A673 (cell line): ENCODE measurements around the gene TNFRSF4. TPM values are rescaled to one million over a fixed set of nuclear protein-coding genes. Genes with fewer than 3 reads are reported as not detected.

Source experiments
- BruUV-seq: library from RNA; stranded (reverse); fragments of 400-500 nt; replicated peaks from 2 replicates; lab custom pipeline; 2021; lab: Mats Ljungman, UMichigan
- CTCF ChIA-PET: fragments of 300-600 bp; sonication (Branson Sonifier 250); formaldehyde crosslinking; loops from one replicate; lab custom pipeline; 2022; ENCODE audit warnings: antibody characterized with exemption; lab: Charles Lee
- POLR2A ChIA-PET: fragments of 300-600 bp; sonication (Branson Sonifier 250); formaldehyde crosslinking; loops from one replicate; lab custom pipeline; 2022; ENCODE audit warnings: antibody characterized with exemption; ENCODE audit not compliant: low non-redundant PET; lab: Charles Lee
- DNase-seq: peaks from one replicate; pipeline ENCODE4 v3.0.0-alpha.2; 2015; ENCODE audit warnings: low spot score
- H3K27ac ChIP-seq: fragments of 200-600 bp; sonication (generic); 2 replicates; pipeline ENCODE4 v1.5.1; 2016; ENCODE audit warnings: mixed run types, low read depth, mild to moderate bottlenecking, mixed read lengths, antibody characterized with exemption, low read length; ENCODE audit not compliant: poor library complexity, severe bottlenecking
- H3K27me3 ChIP-seq: fragments of 200-600 bp; sonication (generic); replicated peaks from 2 replicates; pipeline ENCODE4 v1.6.1; 2017; ENCODE audit warnings: mixed run types, low read depth, mild to moderate bottlenecking, mixed read lengths, antibody characterized with exemption, low read length; ENCODE audit not compliant: insufficient read depth, poor library complexity
- H3K36me3 ChIP-seq: fragments of 200-600 bp; sonication (generic); 2 replicates; pipeline ENCODE4 v1.6.1; 2016; ENCODE audit warnings: mixed run types, mild to moderate bottlenecking, mixed read lengths, antibody characterized with exemption, low read length; ENCODE audit not compliant: insufficient read depth, poor library complexity, severe bottlenecking
- H3K4me1 ChIP-seq: fragments of 200-600 bp; sonication (generic); 2 replicates; pipeline ENCODE4 v1.6.1; 2017; ENCODE audit warnings: mixed run types, mild to moderate bottlenecking, mixed read lengths, antibody characterized with exemption, low read length; ENCODE audit not compliant: insufficient read depth, poor library complexity, severe bottlenecking
- H3K4me3 ChIP-seq: fragments of 200-600 bp; sonication (generic); 2 replicates; pipeline ENCODE4 v1.5.1; 2016; ENCODE audit warnings: low read depth, mixed run types, mild to moderate bottlenecking, mixed read lengths, low read length; ENCODE audit not compliant: poor library complexity, severe bottlenecking
- H3K9me3 ChIP-seq: fragments of 200-600 bp; sonication (generic); 2 replicates; pipeline ENCODE4 v1.6.1; 2016; ENCODE audit warnings: mixed run types, low read depth, mild to moderate bottlenecking, mixed read lengths, antibody characterized with exemption, low read length; ENCODE audit not compliant: poor library complexity, severe bottlenecking
- CTCF ChIP-seq: fragments of 300-800, 200-600 bp; sonication (generic); conservative IDR thresholded peaks from 2 replicates; pipeline ENCODE4 v1.5.1; 2017; ENCODE audit warnings: low read depth, mild to moderate bottlenecking, antibody characterized with exemption, low read length, moderate library complexity, mixed read lengths
- EZH2 ChIP-seq: fragments of 200-600 bp; sonication (generic); IDR thresholded peaks from 2 replicates; pipeline ENCODE4 v1.6.1; 2017; ENCODE audit warnings: borderline replicate concordance, low read depth, mild to moderate bottlenecking, mixed read lengths, antibody characterized with exemption, low read length; ENCODE audit not compliant: poor library complexity, severe bottlenecking
- intact Hi-C: fragments of 100-400 bp; cut with micrococcal nuclease; formaldehyde crosslinking; loops from one replicate; pipeline ENCODE4 v1.10.0; 2022; ENCODE audit not compliant: unreplicated experiment
- total RNA-seq: library from RNA; stranded (reverse); gene quantifications from 2 replicates; pipeline ENCODE4 v1.2.3, GENCODE V29; 2021

The TNFRSF4 gene
- total RNA-seq, 1 experiment from 2014 or later = 0.80 TPM

- TF ChIP-seq CTCF = no peak
- no peak for TF ChIP-seq EZH2
- peaks cover 6% of the 10 kb centered on the region for H3K4me1 ChIP-seq
- POLR2A ChIA-PET = no interaction called here
- H3K4me3 ChIP-seq = no peak within 1 kb of the TSS
- intact Hi-C loops = no loop called here
- no peak for DNase-seq
- H3K27me3 ChIP-seq = no peaks in the 10 kb centered on the region
- no peak within 1 kb of the TSS for H3K27ac ChIP-seq
- no peaks in the 10 kb centered on the region for H3K9me3 ChIP-seq
- BruUV-seq = no TSS peak
- CTCF ChIA-PET = no interaction called here
- H3K36me3 ChIP-seq = no peaks in the 10 kb centered on the region
These were observed 7.5 kb downstream of the TNFRSF4 start, which contains the start of gene TNFRSF18 for GRCh38 chr1:1206376-1206965. TNFRSF18 (minus strand) TSS chr1:1206592; CDS start chr1:1206571, 21 bp downstream.

GRCh38 chr1:1205769-1206375 is 8.1 kb downstream of the TNFRSF4 start:
- POLR2A ChIA-PET = no interaction called here
- BruUV-seq = no TSS peak
- Histone ChIP-seq H3K36me3 (no peaks in the 10 kb centered on the region), H3K27me3 (no peaks in the 10 kb centered on the region), H3K4me3 (no peak overlapping the region), H3K27ac (no peak overlapping the region), H3K4me1 (peaks cover 6% of the 10 kb centered on the region), H3K9me3 (no peaks in the 10 kb centered on the region)
- DNase-seq = no peak
- intact Hi-C loops = no loop called here
- TF ChIP-seq EZH2 = no peak
- TF ChIP-seq CTCF = no peak
- CTCF ChIA-PET = no interaction called here

- no peak overlapping the region for H3K27ac ChIP-seq
- H3K36me3 ChIP-seq = no peaks in the 10 kb centered on the region
- H3K27me3 ChIP-seq = no peaks in the 10 kb centered on the region
- no peak for DNase-seq
- CTCF ChIA-PET = no interaction called here
- no peak for TF ChIP-seq CTCF
- TF ChIP-seq EZH2 = no peak
- intact Hi-C loops = no loop called here
- H3K4me1 ChIP-seq = peaks cover 6% of the 10 kb centered on the region
- no peaks in the 10 kb centered on the region for H3K9me3 ChIP-seq
- no TSS peak for BruUV-seq
- POLR2A ChIA-PET = no interaction called here
- H3K4me3 ChIP-seq = no peak overlapping the region
These were observed 8.8 kb downstream of the TNFRSF4 start for GRCh38 chr1:1204998-1205768.
